Vagina (tissue), 2 donors: ENCODE data around the gene USF1. TPM values are rescaled to one million over a fixed set of nuclear protein-coding genes. Genes with fewer than 3 reads are reported as not detected.

ENCODE experiments used
- DNase-seq, 2 donors: peaks; one replicate each; pipeline ENCODE4 v3.0.0-alpha.2; 2017; ENCODE audit errors: extremely low spot score in 2 of 2
- H3K27ac ChIP-seq: fragments of 200-600 bp; sonication (generic); one replicate; pipeline ENCODE4 v1.5.1; 2019
- H3K27me3 ChIP-seq: fragments of 200-600 bp; sonication (generic); one replicate; pipeline ENCODE4 v1.5.1; 2019
- H3K36me3 ChIP-seq, 2 donors: fragments of 200-600 bp; sonication (generic); one replicate each; pipeline ENCODE4 v1.5.1; 2017 to 2019
- H3K4me1 ChIP-seq: fragments of 200-600 bp; sonication (generic); one replicate; pipeline ENCODE4 v1.5.1; 2019
- H3K4me3 ChIP-seq, 2 donors: fragments of 200-600 bp; sonication (generic); 1 replicate in 1 of 2; 2 replicates in 1 of 2; pipeline ENCODE4 v1.5.1; 2016 to 2019
- H3K9me3 ChIP-seq: fragments of 200-600 bp; sonication (generic); one replicate; pipeline ENCODE4 v1.5.1; 2019
- CTCF ChIP-seq, 3 experiments: fragments of 450-650 bp in 2 of 3; fragments of 200-600 bp in 1 of 3; sonication (generic) in 1 of 3; IDR thresholded peaks; one replicate each; pipeline ENCODE4 v1.5.1; 2017 to 2019; ENCODE audit warnings: antibody characterized with exemption in 3 of 3, mild to moderate bottlenecking in 2 of 3, moderate library complexity in 2 of 3
- POLR2A ChIP-seq, 2 donors: fragments of 450-650 bp; IDR thresholded peaks; one replicate each; pipeline ENCODE4 v1.6.1; 2017; ENCODE audit warnings: antibody characterized with exemption in 2 of 2, mild to moderate bottlenecking in 2 of 2, moderate library complexity in 2 of 2
- POLR2AphosphoS5 ChIP-seq, 2 donors: sonication (generic); formaldehyde crosslinking; IDR thresholded peaks; one replicate each; pipeline ENCODE4 v1.9.0; 2017; ENCODE audit warnings: antibody characterized with exemption in 2 of 2, mild to moderate bottlenecking in 2 of 2, low read depth in 1 of 2; ENCODE audit not compliant: insufficient read depth in 1 of 2
- intact Hi-C: fragments of 100-400 bp; cut with DNase I; formaldehyde crosslinking; loops from one replicate; pipeline ENCODE4 v1.15.1; 2023
- total RNA-seq: library from RNA; depleted of rRNA; stranded (reverse); fragments of >200 nt; gene quantifications from one replicate; pipeline ENCODE4 v1.2.3, GENCODE V29; 2016

The USF1 gene
- total RNA-seq, 1 donor from 2014 or later, result 39.0 TPM

DNA sequence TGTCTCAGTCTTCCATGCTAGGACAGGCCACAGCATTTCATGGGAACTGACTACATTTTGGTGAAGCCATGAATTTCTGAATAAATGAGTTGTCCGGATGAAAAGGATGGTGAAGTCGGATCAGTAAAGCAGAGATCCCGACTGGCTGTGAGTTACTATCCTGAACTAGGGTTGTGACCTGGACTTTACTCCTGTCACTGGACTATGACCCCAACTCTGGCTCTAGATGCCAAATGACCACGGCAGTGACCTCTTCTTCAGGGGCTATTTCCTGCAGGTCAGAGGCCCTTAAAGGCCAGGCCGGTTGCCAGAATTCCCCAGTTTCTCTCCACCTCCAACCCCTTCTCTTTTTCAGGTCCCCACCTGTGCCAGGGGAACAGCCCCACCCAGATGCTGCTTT is 45.3 kb upstream of the USF1 start:
- intact Hi-C loops, result loop anchor here (10.0 kb wide), 1 partner anchor 96 kb away; no protein-coding TSS in a partner anchor
- Histone ChIP-seq H3K4me1 (no peaks in the 10 kb centered on the region), H3K36me3 (no peaks in the 10 kb centered on the region), H3K27ac (no peak overlapping the region), H3K27me3 (no peaks in the 10 kb centered on the region), H3K4me3 (no peak overlapping the region), H3K9me3 (no peaks in the 10 kb centered on the region)
- no peak for DNase-seq
- TF ChIP-seq CTCF (IDR thresholded peaks at IDR 0.05), result no peak

DNA sequence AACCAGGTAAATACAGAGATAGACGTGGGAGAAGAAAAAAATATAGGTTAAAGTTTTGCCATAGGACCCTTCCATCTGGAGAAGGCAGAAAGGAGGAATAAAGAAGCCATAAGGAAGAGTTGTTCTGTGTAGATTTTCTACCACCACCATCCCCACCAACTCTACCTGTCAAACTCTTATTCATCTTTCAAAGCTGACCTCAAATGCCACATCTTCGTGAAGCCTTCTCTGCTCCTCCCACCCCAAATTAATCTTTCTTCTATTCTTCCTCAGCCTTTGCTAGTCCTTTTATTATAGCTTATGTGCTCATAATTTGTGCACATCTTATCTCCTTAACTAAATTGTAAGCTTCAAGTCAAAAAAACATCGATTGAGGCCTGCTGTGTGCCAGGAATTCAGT is 44.8 kb upstream of the USF1 start:
- intact Hi-C loops, result loop anchor here (10.0 kb wide), 1 partner anchor 96 kb away; no protein-coding TSS in a partner anchor
- no peaks in the 10 kb centered on the region for H3K27me3 ChIP-seq
- no peaks in the 10 kb centered on the region for H3K9me3 ChIP-seq
- TF ChIP-seq POLR2A (IDR thresholded peaks at IDR 0.05) (no peak), CTCF (IDR thresholded peaks at IDR 0.05) (no peak), POLR2AphosphoS5 (IDR thresholded peaks at IDR 0.05; ENCODE audit: insufficient read depth in 1 of 2, low read depth in 1 of 2) (no peak)
- no peak for DNase-seq
- H3K4me3 ChIP-seq, result no peak overlapping the region
- no peaks in the 10 kb centered on the region for H3K36me3 ChIP-seq
- no peak overlapping the region for H3K27ac ChIP-seq
- H3K4me1 ChIP-seq, result no peaks in the 10 kb centered on the region

DNA sequence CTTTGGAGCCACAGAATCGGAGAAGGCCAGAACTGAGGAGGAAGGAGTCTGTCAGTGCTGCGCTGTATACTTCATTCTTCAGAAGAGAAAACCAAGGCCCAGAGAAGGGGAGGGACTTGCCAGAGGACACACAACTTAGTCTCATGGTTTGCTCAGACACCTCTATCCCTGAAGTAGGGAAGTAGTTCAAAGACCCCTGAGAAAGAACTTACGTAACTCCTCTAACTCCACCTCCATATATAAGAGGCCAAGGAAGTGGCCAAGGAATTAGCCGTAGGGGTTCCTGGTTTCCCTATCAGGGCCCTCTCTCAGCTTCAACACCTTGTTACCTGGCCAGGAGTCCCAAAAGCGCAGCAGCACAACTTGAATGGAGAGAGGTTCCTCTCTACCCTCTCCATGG is 44.2 kb upstream of the USF1 start:
- Histone ChIP-seq H3K4me3 (no peak overlapping the region), H3K36me3 (no peaks in the 10 kb centered on the region), H3K4me1 (no peaks in the 10 kb centered on the region), H3K27me3 (no peaks in the 10 kb centered on the region), H3K27ac (peak overlapping the region; percentile 77), H3K9me3 (no peaks in the 10 kb centered on the region)
- TF ChIP-seq POLR2A (IDR thresholded peaks at IDR 0.05) (no peak), CTCF (IDR thresholded peaks at IDR 0.05) (no peak), POLR2AphosphoS5 (IDR thresholded peaks at IDR 0.05; ENCODE audit: insufficient read depth in 1 of 2, low read depth in 1 of 2) (no peak)
- DNase-seq, result no peak
- intact Hi-C loops, result loop anchor here (10.0 kb wide), 1 partner anchor 95 kb away; no protein-coding TSS in a partner anchor

- no peaks in the 10 kb centered on the region for H3K4me1 ChIP-seq
- peak in 1 of 2 donors; percentile 96 for DNase-seq
- peak within 1 kb of the TSS in 1 of 2 donors; percentile 41 for H3K4me3 ChIP-seq
These were observed 43.6 kb upstream of the USF1 start, which contains the start of gene NECTIN4 for GRCh38 chr1:161089251-161089924. TSS of gene NECTIN4 (minus strand) at chr1:161089558. CDS start at chr1:161089296, 262 bp downstream.

More at GRCh38 chr1:161089251-161089924, 43.6 kb upstream of the USF1 start, which contains the start of gene NECTIN4:
- Histone ChIP-seq H3K36me3 (no peaks in the 10 kb centered on the region), H3K9me3 (no peaks in the 10 kb centered on the region), H3K27me3 (no peaks in the 10 kb centered on the region), H3K27ac (peak within 1 kb of the TSS; percentile 77)
- intact Hi-C loops, result no loop called here
- TF ChIP-seq CTCF (IDR thresholded peaks at IDR 0.05) (no peak), POLR2AphosphoS5 (IDR thresholded peaks at IDR 0.05; ENCODE audit: insufficient read depth in 1 of 2, low read depth in 1 of 2) (peak; percentile 46 to 50)
